ENCODE data around the gene TMEM174.

TMEM174 gene, protein sequence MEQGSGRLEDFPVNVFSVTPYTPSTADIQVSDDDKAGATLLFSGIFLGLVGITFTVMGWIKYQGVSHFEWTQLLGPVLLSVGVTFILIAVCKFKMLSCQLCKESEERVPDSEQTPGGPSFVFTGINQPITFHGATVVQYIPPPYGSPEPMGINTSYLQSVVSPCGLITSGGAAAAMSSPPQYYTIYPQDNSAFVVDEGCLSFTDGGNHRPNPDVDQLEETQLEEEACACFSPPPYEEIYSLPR

DNA sequence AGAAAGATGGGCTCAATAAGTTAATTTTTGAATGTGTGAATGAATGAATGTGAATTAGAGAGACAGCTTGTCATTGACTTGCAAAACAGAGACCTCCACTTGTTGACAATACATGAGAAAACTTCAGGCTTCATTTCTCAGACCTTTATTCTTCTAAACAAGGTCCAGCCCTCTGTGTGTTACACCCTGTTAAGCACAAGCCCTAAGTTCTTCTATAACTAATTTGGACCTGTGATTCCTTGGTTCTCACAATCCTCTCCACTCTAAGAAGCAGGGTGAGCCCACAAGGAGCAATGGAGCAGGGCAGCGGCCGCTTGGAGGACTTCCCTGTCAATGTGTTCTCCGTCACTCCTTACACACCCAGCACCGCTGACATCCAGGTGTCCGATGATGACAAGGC, at the start of gene TMEM174:
TSS of gene TMEM174 (plus strand) at position 243 of the 400 bp plus-strand sequence. CDS start at position 294, 51 bp downstream.
- no peak for DNase-seq

DNA sequence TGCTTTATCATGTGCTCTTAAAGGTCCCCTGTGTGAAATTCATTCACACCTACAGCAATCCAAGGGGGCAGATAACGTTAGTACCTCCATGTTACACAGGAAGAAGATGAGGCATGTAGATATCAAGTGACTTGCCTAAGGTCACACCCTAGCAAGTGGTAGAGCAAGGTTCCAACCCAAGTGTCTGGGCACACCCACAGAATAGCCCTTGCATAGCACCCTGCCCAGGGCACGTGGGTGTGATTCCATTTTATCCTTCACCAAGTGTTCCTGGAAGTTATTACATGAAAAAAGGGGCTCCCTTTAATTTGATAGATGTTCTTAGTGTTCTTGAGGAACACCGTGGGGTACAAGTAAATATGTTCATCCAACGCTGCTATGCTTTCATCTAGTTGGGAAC, 47.7 kb upstream of the TMEM174 start:
- DNase-seq, result no peak

DNA sequence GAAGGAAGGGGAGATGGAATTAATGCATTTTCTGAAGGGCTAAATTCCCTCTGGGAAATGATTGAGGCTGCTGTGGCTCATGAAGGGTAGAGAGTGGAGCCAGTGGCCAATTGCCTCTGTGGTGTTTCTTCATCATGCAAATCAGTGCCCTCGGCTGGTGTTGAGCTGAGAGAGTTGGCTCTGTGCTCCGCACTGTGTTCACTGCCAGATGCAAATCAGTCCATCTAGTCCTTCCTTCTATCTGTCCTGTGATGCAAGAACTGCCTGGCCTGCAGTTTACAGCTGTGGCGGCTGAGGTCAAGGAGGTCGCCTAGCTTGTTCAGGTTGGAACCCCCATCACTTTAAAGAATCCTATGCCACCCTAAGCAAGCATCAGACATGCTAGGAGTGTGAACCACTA, 46.6 kb upstream of the TMEM174 start:
- peak; percentile 75 for DNase-seq

DNA sequence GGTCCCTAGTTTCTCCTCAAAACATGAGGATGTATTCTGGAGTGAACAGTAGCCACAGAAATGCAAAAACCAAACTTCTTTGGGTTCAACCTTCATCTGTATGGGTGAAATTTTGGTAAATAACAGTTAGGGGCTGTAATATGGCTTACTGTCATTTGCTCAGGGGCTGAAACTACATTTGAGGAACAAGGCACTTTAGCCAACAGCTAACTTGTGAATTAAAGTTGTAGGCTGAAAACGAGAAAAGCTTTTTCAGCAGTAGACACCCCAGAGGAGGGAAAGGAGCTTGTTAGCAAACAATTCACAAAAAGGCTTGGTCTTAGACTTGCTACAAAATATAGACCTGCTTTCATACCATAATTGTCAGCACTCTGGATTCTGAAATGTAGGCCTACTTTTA, 46.0 kb upstream of the TMEM174 start:
- no peak for DNase-seq

DNA sequence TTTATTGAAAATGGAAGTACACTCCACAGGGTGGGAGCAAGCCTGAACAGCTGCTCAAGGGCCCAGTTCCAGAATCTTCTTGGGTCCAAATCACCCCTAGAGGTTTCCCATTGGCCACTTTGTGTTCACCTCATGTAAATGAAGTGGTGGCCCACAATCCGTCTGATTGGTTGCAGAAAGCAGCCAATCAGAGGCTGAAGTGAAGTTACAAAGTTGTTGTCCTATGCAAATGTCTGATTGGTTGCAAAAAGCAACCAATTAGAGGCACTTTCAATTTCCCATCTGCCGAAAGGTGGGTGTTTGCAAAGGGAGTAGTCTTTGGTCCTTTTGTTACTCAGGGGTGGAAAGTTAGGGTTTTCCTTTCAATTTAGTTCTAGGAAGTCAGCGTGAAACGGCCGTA, 43.9 kb upstream of the TMEM174 start:
- DNase-seq, result no peak

DNA sequence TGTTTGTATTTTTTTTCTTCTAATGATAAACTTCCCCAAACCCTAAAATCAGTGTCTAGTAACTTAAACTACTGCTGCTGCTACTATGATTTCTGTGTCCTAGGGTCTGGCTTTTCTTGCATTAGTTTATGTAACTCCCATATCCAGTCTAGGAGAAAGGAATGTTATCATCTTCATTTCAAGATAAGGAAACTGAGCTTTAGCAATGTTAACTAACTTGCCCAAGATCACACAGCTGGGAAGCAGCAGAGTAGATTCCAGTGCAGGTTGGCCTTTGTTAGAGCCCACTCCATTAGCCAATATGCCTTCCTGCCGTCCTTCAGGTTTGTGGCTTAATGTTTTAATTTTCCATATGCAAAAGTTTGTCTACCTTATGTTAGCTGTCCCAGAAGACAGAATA, 42.2 kb upstream of the TMEM174 start:
- DNase-seq, result no peak

DNA sequence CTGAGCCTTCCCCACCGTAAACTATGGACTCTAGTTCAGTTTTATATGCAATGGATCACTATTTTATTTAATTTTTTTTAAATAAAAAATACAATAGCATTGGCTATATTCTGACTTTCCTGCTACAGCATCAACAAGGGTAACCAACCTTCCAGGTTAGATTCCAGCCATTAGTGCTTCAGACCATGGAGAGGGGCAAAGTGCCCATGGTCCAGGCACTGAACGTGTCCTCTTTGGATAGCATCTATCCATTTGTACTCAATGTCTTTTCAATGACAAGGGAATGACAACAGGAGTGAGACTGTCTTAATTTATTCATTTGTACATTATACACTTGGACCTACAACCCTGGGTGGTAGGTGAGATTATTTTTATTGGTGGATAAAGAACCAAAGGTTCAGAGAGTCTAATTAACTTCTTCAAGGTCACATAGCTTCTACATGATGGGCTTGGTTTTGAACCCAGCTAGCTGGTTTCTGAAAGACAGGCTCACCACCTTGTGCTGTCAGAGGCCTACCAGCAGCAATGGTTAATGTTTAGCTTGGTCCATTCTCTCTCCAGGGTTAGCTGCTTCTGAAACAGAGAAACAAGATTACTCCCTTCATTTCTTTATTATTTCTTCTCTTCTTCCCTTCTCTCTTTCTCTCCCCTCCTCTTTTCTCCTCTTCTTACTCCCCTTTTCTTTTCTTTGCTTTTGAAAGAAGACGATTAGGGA, 41.1 kb upstream of the TMEM174 start:
- no peak for DNase-seq

DNA sequence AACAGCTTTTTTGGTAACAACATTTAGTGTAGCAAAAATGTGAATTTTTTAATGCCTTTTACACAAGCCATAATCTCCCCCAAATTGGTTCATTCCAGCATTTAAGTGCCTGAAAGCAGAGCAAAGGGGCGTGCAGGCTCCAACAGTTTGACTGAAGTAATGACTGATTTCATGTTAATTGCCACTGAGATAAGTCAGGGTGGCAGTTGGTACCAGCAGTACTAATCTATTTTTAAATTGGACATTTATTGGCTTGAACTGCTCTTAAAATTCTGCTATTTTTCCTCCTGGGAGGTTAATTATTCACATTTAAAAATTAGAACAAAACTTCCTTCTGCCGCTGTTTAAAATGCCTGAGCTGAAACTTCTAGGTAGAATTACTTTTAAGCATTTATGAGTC, 40.2 kb upstream of the TMEM174 start:
- no peak for DNase-seq

DNA sequence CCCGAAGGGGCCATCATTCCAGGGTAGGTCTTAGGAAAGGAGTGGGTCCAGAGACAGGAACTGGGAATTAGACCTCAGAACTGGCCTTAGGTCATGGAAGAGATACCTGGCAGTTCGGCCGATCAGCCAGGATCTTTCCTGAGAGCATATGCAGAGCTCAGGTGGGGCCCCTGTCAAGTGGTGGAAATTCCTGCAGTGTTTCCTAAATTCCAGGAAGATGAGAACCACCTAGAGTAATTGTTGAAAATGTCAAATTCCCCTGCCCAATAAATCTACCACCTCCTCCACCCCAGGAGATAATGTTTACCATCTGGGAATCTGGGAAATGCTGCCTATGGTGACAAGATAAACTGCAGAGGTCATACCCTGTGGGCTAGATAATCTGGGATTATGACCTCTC, 38.0 kb upstream of the TMEM174 start:
- no peak for DNase-seq

DNA sequence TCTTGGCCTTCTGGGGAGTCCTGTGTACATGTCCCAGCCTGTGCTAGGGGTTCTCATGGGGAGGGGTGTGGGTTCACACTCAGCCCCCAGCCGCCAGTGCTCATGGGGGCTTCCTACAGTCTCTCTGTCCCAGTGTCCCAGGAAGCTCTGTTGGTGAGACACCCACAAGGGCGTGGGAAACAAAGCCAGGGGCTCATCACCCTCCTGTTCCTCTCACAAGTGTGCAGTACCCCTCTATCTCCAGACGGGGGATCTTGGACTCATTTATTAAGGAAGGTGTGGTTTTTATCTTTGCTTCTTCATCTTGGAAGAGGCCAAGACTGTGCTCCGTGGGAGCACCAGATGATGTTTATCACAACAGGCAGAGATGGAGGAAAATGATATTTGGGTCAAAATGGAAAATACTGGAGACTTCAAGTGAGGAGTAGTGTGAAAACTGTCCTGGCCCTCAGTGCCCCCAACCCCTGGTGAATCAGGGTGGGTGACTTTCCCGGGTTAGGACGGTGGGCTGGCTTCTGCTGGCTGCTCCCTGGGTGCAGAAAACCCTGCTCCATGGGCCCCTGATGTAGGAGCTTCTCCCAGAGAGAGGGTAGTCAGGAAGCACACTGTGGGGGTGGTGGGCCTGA, 37.5 kb upstream of the TMEM174 start:
- DNase-seq, result no peak

DNA sequence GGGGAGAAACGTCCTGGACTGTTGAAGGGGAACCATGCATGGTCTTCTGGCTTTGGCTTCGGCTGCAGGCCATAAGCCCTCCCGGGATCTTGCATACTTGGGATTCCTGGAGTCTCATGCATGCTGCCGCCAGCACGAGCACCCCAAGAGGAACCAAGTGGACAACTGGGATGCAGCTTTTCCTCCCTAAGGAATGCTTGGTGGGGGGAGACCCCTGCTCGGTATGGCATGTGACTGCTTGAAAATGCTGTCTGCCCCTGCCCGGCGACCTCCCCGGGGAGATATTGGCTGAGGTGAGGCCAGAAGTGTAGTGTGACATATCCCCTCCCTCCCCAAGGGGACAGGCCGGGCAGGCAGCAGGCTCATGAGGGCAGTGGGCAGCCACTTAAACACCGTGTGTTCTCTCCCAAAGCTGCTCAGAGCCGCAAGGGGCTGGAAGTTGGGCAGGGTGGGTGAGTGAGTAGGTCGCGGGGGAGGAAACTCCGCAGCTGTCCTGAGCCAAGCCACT, 36.9 kb upstream of the TMEM174 start:
- no peak for DNase-seq

DNA sequence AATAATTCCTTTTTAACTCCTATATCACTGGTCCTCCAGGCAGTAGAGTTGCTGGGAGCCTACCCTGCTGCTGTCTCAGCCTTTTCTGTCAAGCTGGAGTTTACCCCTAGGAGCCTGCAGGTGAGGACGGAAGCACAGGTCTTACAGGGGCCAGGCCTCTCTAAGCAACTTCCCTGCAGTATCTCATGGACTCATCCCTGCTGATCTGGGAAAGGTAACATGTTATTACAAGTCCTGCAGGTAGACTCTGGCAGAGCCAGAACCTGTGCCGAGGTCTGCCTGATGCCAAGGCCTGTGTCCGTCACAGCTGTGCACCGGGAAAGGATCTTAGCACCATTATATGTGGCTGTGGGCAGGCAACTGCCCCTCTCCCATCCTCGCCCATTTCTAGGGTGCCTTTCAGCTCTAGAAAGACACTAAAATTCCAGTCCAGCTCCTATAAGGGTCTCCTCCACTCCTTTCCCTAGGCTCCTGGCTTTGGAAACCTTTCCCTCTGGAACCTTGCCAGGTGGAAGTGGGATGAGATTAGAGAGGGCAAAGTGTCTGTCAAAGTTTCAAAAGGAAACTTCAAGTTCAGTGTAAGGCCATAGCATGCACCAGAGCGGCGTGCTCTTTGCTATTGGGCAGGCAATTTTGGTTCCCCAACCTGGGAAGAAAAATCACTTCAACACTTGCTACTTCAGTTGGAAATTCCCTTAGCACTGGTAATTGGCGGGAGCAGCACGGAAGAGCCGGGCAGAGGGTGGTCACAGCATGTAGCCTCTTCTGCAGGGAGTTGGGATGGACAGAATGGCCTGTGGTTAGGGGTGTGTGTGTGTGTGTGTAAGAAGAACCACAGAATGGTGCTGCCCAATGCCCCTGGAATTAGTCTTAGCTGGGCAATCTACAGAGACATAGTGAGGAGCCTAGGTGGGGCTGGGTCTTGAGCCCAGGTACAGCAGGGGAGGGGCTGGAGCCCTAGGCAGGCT, 35.1 kb upstream of the TMEM174 start:
- DNase-seq, result no peak

DNA sequence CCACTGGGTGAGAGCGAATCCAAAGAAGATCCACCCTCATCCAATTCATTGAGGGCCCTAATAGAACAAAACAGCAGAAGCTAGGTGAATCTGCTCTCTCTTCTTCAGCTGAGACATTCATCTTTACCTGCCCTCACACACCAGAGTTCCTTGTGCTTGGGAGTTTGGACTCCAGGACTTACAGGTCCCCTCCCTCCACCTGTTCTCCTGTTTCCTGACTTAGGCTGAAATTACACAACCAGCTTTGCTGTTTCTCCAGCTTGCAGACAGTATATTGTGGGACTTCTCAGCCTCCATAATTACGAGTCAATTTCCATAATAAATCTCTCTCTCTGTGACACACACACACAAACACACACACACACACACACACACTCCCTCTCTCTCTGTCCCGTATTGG, 33.5 kb upstream of the TMEM174 start:
- no peak for DNase-seq

DNA sequence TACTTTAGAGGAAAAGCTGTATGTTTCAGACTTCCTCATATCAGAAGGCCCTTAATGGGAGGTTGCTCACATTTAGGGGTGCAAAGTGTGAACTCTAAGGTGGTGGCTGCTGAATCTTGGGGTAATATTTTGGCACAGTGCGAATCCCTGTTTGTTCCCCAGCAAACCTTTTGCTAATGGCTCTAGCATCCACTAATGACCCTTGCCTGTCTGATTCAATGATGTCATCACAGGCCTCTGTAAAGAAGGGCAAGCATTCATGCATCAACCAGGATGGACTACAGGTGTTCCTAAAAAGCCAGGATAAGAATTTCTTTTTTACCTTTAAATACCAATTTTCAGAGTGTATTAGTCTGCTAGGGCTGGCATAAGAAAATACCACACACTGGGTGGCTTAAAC, 32.2 kb upstream of the TMEM174 start:
- DNase-seq, result no peak

DNA sequence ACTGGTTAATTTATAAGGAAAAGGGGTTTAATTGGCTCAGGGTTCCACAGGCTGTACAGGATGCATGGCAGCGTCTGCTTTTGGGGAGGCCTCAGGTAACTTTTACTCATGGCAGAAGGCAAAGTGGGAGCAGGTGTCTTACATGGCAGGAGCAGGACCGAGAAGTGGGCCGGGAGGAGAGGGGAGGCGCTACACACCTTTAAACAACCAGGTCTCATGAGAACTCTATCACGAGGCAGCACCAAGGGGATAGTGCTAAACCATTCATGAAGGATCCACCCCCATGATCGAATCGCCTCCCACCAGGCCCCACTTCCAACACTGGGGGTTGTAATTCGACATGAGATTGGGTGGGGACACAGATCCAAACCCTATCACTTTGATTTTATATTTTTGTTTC, 31.0 kb upstream of the TMEM174 start:
- DNase-seq, result no peak

DNA sequence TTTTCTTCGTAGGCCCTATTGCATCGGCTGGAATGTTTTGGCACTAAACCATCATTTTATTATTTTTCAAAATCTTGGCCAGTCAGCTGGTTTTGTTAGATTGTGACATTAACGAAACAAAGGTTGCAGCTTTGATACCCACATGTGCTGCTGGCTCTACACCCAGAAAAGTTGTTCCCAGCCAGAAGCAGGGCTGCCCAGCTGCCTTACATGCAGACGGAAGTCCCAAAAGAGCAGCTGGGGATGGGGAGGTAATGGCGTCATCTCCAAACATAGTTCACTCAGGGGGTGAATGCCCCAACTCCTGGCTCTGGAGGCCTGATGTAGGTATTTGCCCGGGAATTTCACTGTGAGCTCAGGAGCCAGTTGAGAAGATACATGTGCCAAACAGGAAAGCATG, 29.3 kb upstream of the TMEM174 start:
- DNase-seq, result no peak

DNA sequence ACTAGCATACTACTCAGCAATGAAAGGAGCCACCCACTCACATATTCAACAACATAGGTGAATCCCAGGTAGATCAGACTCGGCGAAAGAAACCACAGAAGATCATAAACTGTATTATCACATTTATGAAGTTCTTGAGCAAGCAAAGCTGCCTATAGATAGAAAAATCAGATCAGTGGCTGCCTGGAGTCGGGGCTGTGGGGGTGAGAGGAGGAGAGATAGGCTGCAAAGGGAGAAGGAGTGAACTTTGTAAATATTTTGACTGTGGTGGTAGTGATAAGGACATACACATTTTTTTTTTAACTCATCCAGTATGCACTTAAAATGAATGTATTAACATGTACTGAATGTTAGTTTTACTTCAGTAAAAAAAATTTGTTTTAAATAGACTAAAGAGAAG, 23.5 kb upstream of the TMEM174 start:
- DNase-seq, result no peak

DNA sequence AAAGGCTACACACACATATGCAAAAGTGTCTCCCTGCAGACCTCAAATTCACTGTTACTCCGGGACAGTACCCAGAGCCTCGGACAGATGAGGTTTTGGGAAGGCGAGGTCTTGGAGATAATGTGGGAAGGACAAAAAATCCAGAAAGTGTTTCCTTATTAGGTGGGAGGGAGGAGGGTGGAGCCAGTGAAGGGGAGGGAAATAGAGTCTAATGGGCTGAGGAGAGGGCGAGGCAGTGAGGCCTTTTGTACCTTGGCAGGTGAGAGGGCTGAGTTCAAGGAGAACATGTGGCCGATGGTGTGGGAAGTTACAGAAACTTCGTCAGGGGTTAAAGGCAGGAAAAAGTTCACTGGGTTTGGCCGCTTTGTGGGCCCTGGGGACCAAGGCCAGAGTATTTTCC, 22.1 kb upstream of the TMEM174 start:
- DNase-seq, result no peak

DNA sequence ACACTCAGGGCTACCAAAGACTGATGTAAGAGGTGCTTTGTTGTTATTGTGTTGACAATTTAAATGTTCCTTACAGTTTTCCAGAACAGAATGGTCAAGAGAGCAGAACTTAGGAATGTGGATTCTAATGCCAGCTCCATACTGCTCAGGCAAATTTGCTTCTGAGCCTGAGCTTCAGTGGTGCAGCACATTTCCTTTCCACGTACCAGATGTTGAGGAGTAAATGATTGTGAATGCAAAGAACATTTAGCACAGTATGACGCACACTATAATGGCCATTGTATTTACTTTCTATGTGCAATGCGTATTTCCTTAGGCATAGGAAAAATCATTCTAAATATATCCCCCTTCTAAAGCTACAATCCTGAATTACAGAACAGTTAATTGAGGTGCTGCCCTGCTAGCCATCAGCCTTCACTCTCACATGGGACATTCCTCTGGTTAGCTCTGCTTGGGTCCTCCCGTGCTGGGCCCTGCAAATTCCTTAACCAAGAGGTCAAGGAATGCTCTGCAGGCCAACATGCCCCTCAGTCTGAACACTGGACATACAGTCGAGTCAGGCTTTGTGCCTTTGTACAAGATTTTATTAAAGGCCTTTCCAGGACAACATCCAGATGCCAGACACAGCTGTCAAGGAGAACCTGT, 21.1 kb upstream of the TMEM174 start:
- DNase-seq, result no peak

DNA sequence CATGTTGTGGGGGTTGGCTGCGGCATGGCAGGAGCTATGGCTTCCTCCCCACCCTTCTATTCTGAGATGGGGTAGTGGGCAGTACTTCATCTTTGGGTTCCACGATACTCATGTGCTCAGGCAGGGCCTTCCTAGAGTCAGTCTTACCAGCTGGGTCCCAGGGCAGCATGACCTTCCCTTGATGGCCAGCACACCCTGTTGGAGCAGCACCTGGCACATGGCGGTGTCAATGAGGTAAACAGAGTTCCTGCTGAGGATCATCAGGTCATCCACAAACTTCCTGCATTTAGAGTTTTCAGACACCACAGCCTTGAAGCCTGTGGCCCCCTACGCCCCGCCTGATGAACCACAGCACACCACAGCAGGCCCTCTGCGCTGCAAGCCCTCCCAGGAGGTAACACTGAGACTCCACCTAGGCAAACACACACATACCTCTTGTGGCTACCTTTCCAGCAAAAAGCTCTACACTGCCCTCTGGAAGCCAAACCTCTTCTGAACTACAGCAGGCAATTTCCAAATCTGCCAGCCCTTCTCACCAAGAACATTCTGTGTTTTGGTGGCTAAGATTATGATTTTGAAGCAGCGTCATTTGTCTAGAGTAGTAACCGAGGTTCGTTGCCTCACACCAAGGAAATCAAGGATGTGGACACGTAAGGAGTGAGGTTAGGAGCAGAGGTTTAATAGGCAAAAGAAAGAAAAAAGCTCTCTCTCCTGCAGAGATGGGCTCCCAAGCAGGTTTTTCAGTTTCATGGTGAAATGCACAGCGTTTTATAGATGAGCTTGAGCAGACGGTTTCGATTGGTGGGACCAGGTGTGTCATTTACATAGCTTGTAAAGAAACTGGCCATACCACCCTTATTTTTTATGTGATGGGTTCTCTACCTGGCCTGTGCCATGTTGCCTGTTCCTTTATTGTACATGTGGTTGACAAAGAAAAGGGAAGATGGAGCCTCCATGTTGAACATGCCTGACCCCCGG, 20.3 kb upstream of the TMEM174 start:
- no peak for DNase-seq

DNA sequence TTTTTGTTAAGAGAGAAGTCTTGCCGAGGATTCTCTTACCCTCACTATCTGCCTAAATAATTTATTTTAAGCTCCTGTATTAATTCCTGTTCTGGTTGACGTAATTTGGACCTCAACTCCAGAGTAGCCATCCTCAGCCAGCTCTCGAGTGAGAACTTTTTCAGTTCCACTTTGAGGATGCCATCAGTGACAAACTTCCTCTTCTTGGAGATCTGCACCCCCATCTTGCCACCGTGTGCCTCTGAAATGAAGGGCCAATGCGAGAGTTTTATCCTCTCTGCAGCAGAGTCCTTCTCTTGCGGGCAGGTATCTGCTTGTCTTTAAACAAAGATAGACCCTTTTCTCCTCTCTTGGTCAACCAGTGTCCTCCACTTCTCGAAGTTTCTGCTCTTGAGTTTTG, 19.5 kb upstream of the TMEM174 start:
- DNase-seq, result no peak
